C4-2B (cell line): ENCODE results near the gene GIT1.

Source experiments
- H3K27ac ChIP-seq: fragments of 450-650 bp; 2 replicates; pipeline ENCODE4 v1.5.1; 2017
- CTCF ChIP-seq: fragments of 450-650 bp; conservative IDR thresholded peaks from 2 replicates; pipeline ENCODE4 v1.5.1; 2017; ENCODE audit warnings: mild to moderate bottlenecking
- ZFX ChIP-seq: fragments of 450-650 bp; IDR thresholded peaks from 2 replicates; pipeline ENCODE4 v1.6.1; 2017

GIT1 gene

GRCh38 chr17:29575511-29576213 lies 13.8 kb downstream of the GIT1 start:
- TF ChIP-seq CTCF (no peak), ZFX (no peak)
- H3K27ac ChIP-seq, result no peak overlapping the region

- H3K27ac ChIP-seq, result no peak overlapping the region
- TF ChIP-seq ZFX (no peak), CTCF (no peak)
Observed at GRCh38 chr17:29574732-29575510, 14.5 kb downstream of the GIT1 start.

- TF ChIP-seq CTCF (no peak), ZFX (no peak)
- H3K27ac ChIP-seq, result no peak overlapping the region
Observed at GRCh38 chr17:29573871-29574731, 15.3 kb downstream of the GIT1 start.

GRCh38 chr17:29573558-29573869 lies 15.9 kb downstream of the GIT1 start:
- TF ChIP-seq ZFX (no peak), CTCF (no peak)
- no peak overlapping the region for H3K27ac ChIP-seq

- no peak overlapping the region for H3K27ac ChIP-seq
- TF ChIP-seq ZFX (no peak), CTCF (no peak; the same call in 1 of the 2 replicates)
Observed at GRCh38 chr17:29572691-29573557, 16.5 kb downstream of the GIT1 start.

- no peak overlapping the region for H3K27ac ChIP-seq
Observed at GRCh38 chr17:29571883-29572681, 17.4 kb downstream of the GIT1 start.

More at GRCh38 chr17:29571883-29572681, 17.4 kb downstream of the GIT1 start:
- no peak for TF ChIP-seq CTCF
- TF ChIP-seq ZFX, result no peak
